Liver (tissue), 3 donors: ENCODE data around the gene LIPC.

Experiments
- EGR1 ChIP-seq, 2 donors: IDR thresholded peaks; 2 replicates each; pipeline ENCODE4 v1.6.1; 2016 to 2018; ENCODE audit warnings: antibody characterized with exemption in 2 of 2, low read depth in 2 of 2
- GABPA ChIP-seq, 2 donors: IDR thresholded peaks in 1 of 2; conservative IDR thresholded peaks in 1 of 2; 2 replicates each; pipeline ENCODE4 v1.6.1; 2016; ENCODE audit warnings: antibody characterized with exemption in 2 of 2, mild to moderate bottlenecking in 1 of 2, moderate library complexity in 1 of 2
- HNF4A ChIP-seq, 2 donors: conservative IDR thresholded peaks; 2 replicates each; pipeline ENCODE4 v1.6.1; 2016; ENCODE audit warnings: antibody characterized with exemption in 2 of 2, mild to moderate bottlenecking in 2 of 2
- RAD21 ChIP-seq, 2 donors: IDR thresholded peaks; 2 replicates each; pipeline ENCODE4 v1.6.1; 2016; ENCODE audit warnings: antibody characterized with exemption in 2 of 2, mild to moderate bottlenecking in 2 of 2
- SP1 ChIP-seq: IDR thresholded peaks from 2 replicates; pipeline ENCODE4 v1.6.1; 2018; ENCODE audit warnings: antibody characterized with exemption, mild to moderate bottlenecking
- YY1 ChIP-seq: IDR thresholded peaks from 2 replicates; pipeline ENCODE4 v1.6.1; 2016; ENCODE audit warnings: antibody characterized with exemption, mild to moderate bottlenecking
- TF ChIP-seq, protein P1 (sequence below): IDR thresholded peaks from 2 replicates; pipeline ENCODE4 v1.6.1; 2016; ENCODE audit warnings: antibody characterized with exemption
- TF ChIP-seq, protein P2 (sequence below): fragments of 150-350 bp; IDR thresholded peaks from 2 replicates; pipeline ENCODE4 v1.5.1; 2017; ENCODE audit warnings: improper control_type of control experiment, low read depth, low read length; ENCODE audit not compliant: missing input control
- TF ChIP-seq, protein P3 (sequence below): IDR thresholded peaks from 2 replicates; pipeline ENCODE4 v1.6.1; 2016; ENCODE audit warnings: antibody characterized with exemption, mild to moderate bottlenecking
- TF ChIP-seq, protein P4 (sequence below): IDR thresholded peaks from 2 replicates; pipeline ENCODE4 v1.6.1; 2016; ENCODE audit warnings: antibody characterized with exemption
- TF ChIP-seq, protein P5 (sequence below): IDR thresholded peaks from 2 replicates; pipeline ENCODE4 v1.6.1; 2016; ENCODE audit warnings: antibody characterized with exemption
- donor health status: healthy.
- donor health status: healthy.

DNA sequence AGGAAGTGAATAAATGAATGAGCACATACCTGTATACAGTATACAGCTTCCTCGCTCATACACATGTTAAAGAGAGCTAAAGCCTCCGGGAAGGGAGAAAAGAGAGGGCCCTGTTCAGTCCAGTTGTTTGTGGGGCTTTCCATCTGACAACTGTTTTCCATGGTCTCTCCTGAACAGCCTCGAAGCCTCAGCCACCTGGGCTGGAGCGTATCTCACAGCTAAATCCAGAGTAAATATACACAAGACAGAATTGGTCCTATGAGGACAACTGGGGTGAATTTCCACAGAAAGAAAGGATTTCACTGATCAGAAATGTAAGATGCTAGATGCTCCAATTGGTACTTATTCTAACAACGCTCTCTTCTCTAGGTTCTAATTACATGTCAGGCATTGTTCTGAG, 103.5 kb downstream of the LIPC start:
- TF ChIP-seq, protein P1, sequence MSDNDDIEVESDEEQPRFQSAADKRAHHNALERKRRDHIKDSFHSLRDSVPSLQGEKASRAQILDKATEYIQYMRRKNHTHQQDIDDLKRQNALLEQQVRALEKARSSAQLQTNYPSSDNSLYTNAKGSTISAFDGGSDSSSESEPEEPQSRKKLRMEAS = no peak
- TF ChIP-seq GABPA (IDR thresholded peaks at IDR 0.05 in 1 of 2, conservative IDR thresholded peaks at IDR 0.05 in 1 of 2) (no peak), YY1 (no peak), HNF4A (conservative IDR thresholded peaks at IDR 0.05) (no peak), RAD21 (IDR thresholded peaks at IDR 0.05) (no peak), SP1 (no peak), EGR1 (IDR thresholded peaks at IDR 0.05; ENCODE audit: low read depth in 2 of 2) (no peak)
- TF ChIP-seq, protein P2, sequence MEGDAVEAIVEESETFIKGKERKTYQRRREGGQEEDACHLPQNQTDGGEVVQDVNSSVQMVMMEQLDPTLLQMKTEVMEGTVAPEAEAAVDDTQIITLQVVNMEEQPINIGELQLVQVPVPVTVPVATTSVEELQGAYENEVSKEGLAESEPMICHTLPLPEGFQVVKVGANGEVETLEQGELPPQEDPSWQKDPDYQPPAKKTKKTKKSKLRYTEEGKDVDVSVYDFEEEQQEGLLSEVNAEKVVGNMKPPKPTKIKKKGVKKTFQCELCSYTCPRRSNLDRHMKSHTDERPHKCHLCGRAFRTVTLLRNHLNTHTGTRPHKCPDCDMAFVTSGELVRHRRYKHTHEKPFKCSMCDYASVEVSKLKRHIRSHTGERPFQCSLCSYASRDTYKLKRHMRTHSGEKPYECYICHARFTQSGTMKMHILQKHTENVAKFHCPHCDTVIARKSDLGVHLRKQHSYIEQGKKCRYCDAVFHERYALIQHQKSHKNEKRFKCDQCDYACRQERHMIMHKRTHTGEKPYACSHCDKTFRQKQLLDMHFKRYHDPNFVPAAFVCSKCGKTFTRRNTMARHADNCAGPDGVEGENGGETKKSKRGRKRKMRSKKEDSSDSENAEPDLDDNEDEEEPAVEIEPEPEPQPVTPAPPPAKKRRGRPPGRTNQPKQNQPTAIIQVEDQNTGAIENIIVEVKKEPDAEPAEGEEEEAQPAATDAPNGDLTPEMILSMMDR = no peak
- TF ChIP-seq, protein P3, sequence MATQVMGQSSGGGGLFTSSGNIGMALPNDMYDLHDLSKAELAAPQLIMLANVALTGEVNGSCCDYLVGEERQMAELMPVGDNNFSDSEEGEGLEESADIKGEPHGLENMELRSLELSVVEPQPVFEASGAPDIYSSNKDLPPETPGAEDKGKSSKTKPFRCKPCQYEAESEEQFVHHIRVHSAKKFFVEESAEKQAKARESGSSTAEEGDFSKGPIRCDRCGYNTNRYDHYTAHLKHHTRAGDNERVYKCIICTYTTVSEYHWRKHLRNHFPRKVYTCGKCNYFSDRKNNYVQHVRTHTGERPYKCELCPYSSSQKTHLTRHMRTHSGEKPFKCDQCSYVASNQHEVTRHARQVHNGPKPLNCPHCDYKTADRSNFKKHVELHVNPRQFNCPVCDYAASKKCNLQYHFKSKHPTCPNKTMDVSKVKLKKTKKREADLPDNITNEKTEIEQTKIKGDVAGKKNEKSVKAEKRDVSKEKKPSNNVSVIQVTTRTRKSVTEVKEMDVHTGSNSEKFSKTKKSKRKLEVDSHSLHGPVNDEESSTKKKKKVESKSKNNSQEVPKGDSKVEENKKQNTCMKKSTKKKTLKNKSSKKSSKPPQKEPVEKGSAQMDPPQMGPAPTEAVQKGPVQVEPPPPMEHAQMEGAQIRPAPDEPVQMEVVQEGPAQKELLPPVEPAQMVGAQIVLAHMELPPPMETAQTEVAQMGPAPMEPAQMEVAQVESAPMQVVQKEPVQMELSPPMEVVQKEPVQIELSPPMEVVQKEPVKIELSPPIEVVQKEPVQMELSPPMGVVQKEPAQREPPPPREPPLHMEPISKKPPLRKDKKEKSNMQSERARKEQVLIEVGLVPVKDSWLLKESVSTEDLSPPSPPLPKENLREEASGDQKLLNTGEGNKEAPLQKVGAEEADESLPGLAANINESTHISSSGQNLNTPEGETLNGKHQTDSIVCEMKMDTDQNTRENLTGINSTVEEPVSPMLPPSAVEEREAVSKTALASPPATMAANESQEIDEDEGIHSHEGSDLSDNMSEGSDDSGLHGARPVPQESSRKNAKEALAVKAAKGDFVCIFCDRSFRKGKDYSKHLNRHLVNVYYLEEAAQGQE = no peak
- TF ChIP-seq, protein P4, sequence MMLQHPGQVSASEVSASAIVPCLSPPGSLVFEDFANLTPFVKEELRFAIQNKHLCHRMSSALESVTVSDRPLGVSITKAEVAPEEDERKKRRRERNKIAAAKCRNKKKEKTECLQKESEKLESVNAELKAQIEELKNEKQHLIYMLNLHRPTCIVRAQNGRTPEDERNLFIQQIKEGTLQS = no peak
- TF ChIP-seq, protein P5, sequence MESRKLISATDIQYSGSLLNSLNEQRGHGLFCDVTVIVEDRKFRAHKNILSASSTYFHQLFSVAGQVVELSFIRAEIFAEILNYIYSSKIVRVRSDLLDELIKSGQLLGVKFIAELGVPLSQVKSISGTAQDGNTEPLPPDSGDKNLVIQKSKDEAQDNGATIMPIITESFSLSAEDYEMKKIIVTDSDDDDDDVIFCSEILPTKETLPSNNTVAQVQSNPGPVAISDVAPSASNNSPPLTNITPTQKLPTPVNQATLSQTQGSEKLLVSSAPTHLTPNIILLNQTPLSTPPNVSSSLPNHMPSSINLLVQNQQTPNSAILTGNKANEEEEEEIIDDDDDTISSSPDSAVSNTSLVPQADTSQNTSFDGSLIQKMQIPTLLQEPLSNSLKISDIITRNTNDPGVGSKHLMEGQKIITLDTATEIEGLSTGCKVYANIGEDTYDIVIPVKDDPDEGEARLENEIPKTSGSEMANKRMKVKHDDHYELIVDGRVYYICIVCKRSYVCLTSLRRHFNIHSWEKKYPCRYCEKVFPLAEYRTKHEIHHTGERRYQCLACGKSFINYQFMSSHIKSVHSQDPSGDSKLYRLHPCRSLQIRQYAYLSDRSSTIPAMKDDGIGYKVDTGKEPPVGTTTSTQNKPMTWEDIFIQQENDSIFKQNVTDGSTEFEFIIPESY = no peak
